ENCODE measurements around the gene SMARCD1.

DNA sequence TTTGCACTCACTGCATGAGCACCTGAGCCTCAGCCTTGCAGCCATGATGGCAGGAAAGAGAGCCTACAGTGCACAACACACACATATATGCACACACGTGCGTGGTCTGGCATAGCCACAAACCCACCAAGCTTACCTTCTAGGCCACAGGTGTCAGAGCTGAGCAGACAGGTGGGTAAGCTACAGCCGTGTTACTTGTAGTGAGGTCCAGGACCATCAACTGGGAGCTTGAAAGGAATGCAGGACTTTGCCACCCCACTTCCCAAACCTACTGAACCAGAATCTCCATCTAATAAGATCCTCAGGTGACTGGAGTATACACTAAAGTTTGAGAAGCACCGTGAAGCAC lies 25.0 kb upstream of the SMARCD1 start:
- TF ChIP-seq, protein P1, sequence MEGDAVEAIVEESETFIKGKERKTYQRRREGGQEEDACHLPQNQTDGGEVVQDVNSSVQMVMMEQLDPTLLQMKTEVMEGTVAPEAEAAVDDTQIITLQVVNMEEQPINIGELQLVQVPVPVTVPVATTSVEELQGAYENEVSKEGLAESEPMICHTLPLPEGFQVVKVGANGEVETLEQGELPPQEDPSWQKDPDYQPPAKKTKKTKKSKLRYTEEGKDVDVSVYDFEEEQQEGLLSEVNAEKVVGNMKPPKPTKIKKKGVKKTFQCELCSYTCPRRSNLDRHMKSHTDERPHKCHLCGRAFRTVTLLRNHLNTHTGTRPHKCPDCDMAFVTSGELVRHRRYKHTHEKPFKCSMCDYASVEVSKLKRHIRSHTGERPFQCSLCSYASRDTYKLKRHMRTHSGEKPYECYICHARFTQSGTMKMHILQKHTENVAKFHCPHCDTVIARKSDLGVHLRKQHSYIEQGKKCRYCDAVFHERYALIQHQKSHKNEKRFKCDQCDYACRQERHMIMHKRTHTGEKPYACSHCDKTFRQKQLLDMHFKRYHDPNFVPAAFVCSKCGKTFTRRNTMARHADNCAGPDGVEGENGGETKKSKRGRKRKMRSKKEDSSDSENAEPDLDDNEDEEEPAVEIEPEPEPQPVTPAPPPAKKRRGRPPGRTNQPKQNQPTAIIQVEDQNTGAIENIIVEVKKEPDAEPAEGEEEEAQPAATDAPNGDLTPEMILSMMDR (IDR thresholded peaks at IDR 0.05; ENCODE audit: low read length): no peak
- TF ChIP-seq EZH2phosphoT487 (IDR thresholded peaks at IDR 0.05; ENCODE audit: low read length) (no peak), EZH2 (optimal IDR thresholded peaks at IDR 0.05; ENCODE audit: low read depth, low read length) (no peak)

All from MM.1S (cell line).